GM18858 (cell line): ENCODE measurements around the gene RAB11FIP4.

Source experiments
- ATAC-seq: cut with Tn5 transposase; IDR thresholded peaks from one replicate; pipeline ENCODE4 v1.9.1; 2021; ENCODE audit not compliant: unreplicated experiment

Gene RAB11FIP4

GRCh38 chr17:31405890-31406371 lies 14.5 kb downstream of the RAB11FIP4 start:
- ATAC-seq = no peak

- no peak for ATAC-seq
These were observed 17.1 kb downstream of the RAB11FIP4 start for GRCh38 chr17:31408586-31408985.

- no peak for ATAC-seq
These were observed 20.3 kb downstream of the RAB11FIP4 start for GRCh38 chr17:31411707-31412285.

- ATAC-seq = no peak
These were observed 21.0 kb downstream of the RAB11FIP4 start for GRCh38 chr17:31412511-31412910.

GRCh38 chr17:31413081-31413799 lies 21.8 kb downstream of the RAB11FIP4 start:
- ATAC-seq = no peak

GRCh38 chr17:31413874-31414549 lies 22.5 kb downstream of the RAB11FIP4 start:
- no peak for ATAC-seq

GRCh38 chr17:31414550-31414918 lies 23.1 kb downstream of the RAB11FIP4 start:
- no peak for ATAC-seq

GRCh38 chr17:31415004-31415454 lies 23.6 kb downstream of the RAB11FIP4 start:
- no peak for ATAC-seq

- ATAC-seq = no peak
These were observed 24.4 kb downstream of the RAB11FIP4 start for GRCh38 chr17:31415640-31416502.

GRCh38 chr17:31416503-31416923 lies 25.0 kb downstream of the RAB11FIP4 start:
- no peak for ATAC-seq

- no peak for ATAC-seq
These were observed 25.7 kb downstream of the RAB11FIP4 start for GRCh38 chr17:31417051-31417792.

GRCh38 chr17:31418773-31419350 lies 27.4 kb downstream of the RAB11FIP4 start:
- ATAC-seq = no peak

- no peak for ATAC-seq
These were observed 31.0 kb downstream of the RAB11FIP4 start for GRCh38 chr17:31422443-31422842.

- no peak for ATAC-seq
These were observed 33.4 kb downstream of the RAB11FIP4 start for GRCh38 chr17:31424944-31425281.

GRCh38 chr17:31425282-31426040 lies 34.0 kb downstream of the RAB11FIP4 start:
- ATAC-seq = no peak

GRCh38 chr17:31427684-31428083 lies 36.2 kb downstream of the RAB11FIP4 start:
- ATAC-seq = no peak

GRCh38 chr17:31428111-31428510 lies 36.6 kb downstream of the RAB11FIP4 start:
- ATAC-seq = no peak

GRCh38 chr17:31428512-31428911 lies 37.0 kb downstream of the RAB11FIP4 start:
- ATAC-seq = no peak

GRCh38 chr17:31431098-31431851 lies 39.8 kb downstream of the RAB11FIP4 start:
- no peak for ATAC-seq
